GM12878 (cell line): ENCODE results near the gene NDST3. TPM values are rescaled to one million over a fixed set of nuclear protein-coding genes. Genes with fewer than 3 reads are reported as not detected.

Experiments used
- ATAC-seq: fragments of 200-7000 bp; cut with Tn5 transposase; 3 replicates; pipeline ENCODE4 v1.9.1; 2020; ENCODE audit warnings: mild to moderate bottlenecking, moderate library complexity
- BruUV-seq: library from RNA; stranded (reverse); fragments of 400-500 nt; replicated peaks from 2 replicates; lab custom pipeline; 2021; lab: Mats Ljungman, UMichigan
- CTCF ChIA-PET: fragments of 300-600 bp; sonication (Branson Sonifier 250); formaldehyde crosslinking; extraction: SDS; loops from one replicate; lab custom pipeline; 2021; ENCODE audit warnings: inconsistent platforms; lab: Yijun Ruan, JAX
- POLR2A ChIA-PET: fragments of 350-600 bp; formaldehyde crosslinking; extraction: SDS; loops from one replicate; lab custom pipeline; 2021; ENCODE audit warnings: inconsistent platforms; lab: Charles Lee
- RAD21 ChIA-PET: fragments of 300-600 bp; sonication (Branson Sonifier 250); formaldehyde crosslinking; loops from one replicate; lab custom pipeline; 2023; ENCODE audit warnings: antibody characterized with exemption; ENCODE audit not compliant: unreplicated experiment; lab: Charles Lee
- SMC1A ChIA-PET: fragments of 300-600 bp; sonication (Branson Sonifier 250); formaldehyde crosslinking; loops from one replicate; lab custom pipeline; 2023; ENCODE audit not compliant: unreplicated experiment, uncharacterized antibody; lab: Charles Lee
- DNase-seq: peaks from one replicate; pipeline ENCODE4 v3.0.0-alpha.2; 2011; ENCODE audit warnings: low read depth, low spot score
- FAIRE-seq: peaks from 3 replicates; lab custom pipeline; 2011; peaks lifted over from hg19 to GRCh38; lab: Jason Lieb, UNC
- H2AFZ ChIP-seq: 2 replicates; pipeline ENCODE4 v1.6.0; 2011; ENCODE audit warnings: low read depth, low read length, control low read depth; ENCODE audit not compliant: control insufficient read depth
- H3K27ac ChIP-seq: 2 replicates; pipeline ENCODE4 v1.5.1; 2011; ENCODE audit warnings: control low read depth; ENCODE audit not compliant: control insufficient read depth, insufficient read depth
- H3K27me3 ChIP-seq, 2 experiments: replicated peaks in 1 of 2; 2 replicates each; pipeline versions ENCODE4 v1.6.0 to v1.6.1; 2011; ENCODE audit warnings: low read length in 1 of 2; ENCODE audit not compliant: control insufficient read depth in 2 of 2, insufficient read depth in 2 of 2
- H3K36me3 ChIP-seq, 2 experiments: 2 replicates each; pipeline ENCODE4 v1.5.1; 2011; ENCODE audit warnings: low read length in 1 of 2; ENCODE audit not compliant: control insufficient read depth in 2 of 2, insufficient read depth in 2 of 2
- H3K4me1 ChIP-seq: 2 replicates; pipeline ENCODE4 v1.6.1; 2011; ENCODE audit warnings: mild to moderate bottlenecking, low read length, moderate library complexity, mixed read lengths; ENCODE audit not compliant: control insufficient read depth, insufficient read depth
- H3K4me2 ChIP-seq: 2 replicates; pipeline ENCODE4 v1.6.0; 2011; ENCODE audit warnings: control low read depth; ENCODE audit not compliant: control insufficient read depth, insufficient read depth
- H3K4me3 ChIP-seq: fragments of 200-600 bp; sonication (generic); 2 replicates; pipeline ENCODE4 v1.5.1; 2016
- H3K79me2 ChIP-seq: 2 replicates; pipeline ENCODE4 v1.6.0; 2011; ENCODE audit warnings: low read length; ENCODE audit not compliant: control insufficient read depth, insufficient read depth
- H3K9ac ChIP-seq: 2 replicates; pipeline ENCODE4 v1.8.0; 2011; ENCODE audit warnings: low read length, control low read depth, mixed read lengths; ENCODE audit not compliant: control insufficient read depth, insufficient read depth
- H3K9me3 ChIP-seq: replicated peaks from 3 replicates; pipeline ENCODE4 v1.5.1; 2011; ENCODE audit warnings: mild to moderate bottlenecking, low read length; ENCODE audit not compliant: control insufficient read depth, insufficient read depth
- H4K20me1 ChIP-seq: 2 replicates; pipeline ENCODE4 v1.6.0; 2011; ENCODE audit not compliant: control insufficient read depth, insufficient read depth
- FOXM1 ChIP-seq: IDR thresholded peaks from 2 replicates; pipeline ENCODE4 v1.6.1; 2012; ENCODE audit warnings: low read depth, mild to moderate bottlenecking, inconsistent platforms, low read length, moderate library complexity
- NFXL1 ChIP-seq: fragments of 450-650 bp; IDR thresholded peaks from 2 replicates; pipeline ENCODE4 v1.6.1; 2017; ENCODE audit warnings: antibody characterized with exemption, mild to moderate bottlenecking, borderline replicate concordance
- POLR2AphosphoS5 ChIP-seq: IDR thresholded peaks from 2 replicates; pipeline ENCODE4 v1.6.1; 2011; ENCODE audit warnings: mild to moderate bottlenecking, low read length, inconsistent platforms
- SPI1 ChIP-seq: IDR thresholded peaks from 2 replicates; pipeline ENCODE4 v1.6.1; 2011; ENCODE audit warnings: low read depth, mild to moderate bottlenecking, low read length, moderate library complexity, borderline replicate concordance; ENCODE audit not compliant: insufficient read depth
- SRF ChIP-seq, 2 experiments: IDR thresholded peaks; 2 replicates each; pipeline ENCODE4 v1.6.1; 2011; ENCODE audit warnings: low read depth in 2 of 2, low read length in 2 of 2, mild to moderate bottlenecking in 1 of 2, moderate library complexity in 1 of 2
- WGBS: methylation state at CpG from one replicate; pipeline ENCODE4 v1.1.6; 2016; ENCODE audit warnings: low lambda C conversion rate; ENCODE audit not compliant: insufficient replicate concordance, insufficient coverage; ENCODE audit errors: missing lambda C conversion rate; 5-methylcytosine and 5-hydroxymethylcytosine counted together
- in situ Hi-C: fragments of 300-500 bp; cut with MboI; formaldehyde crosslinking; loops from 9 replicates; pipeline ENCODE4 v1.14.3; 2018; ENCODE audit warnings: mixed read lengths
- intact Hi-C: fragments of 100-400 bp; cut with micrococcal nuclease; formaldehyde crosslinking; loops from one replicate; pipeline ENCODE4 v1.14.2; 2022; ENCODE audit not compliant: unreplicated experiment
- polyA plus RNA-seq, 11 experiments: library from polyadenylated mRNA; depleted of rRNA in 4 of 11; unstranded in 6 of 11; stranded (reverse) in 5 of 11; fragments of >200 nt; fragmentation: Nextera tagmentation in 4 of 11; fragmentation: Illumina TruSeq in 1 of 11; extraction: Ambion mirVana in 4 of 11; extraction: Trizol in 1 of 11; gene quantifications; 1 replicate in 1 of 11; 2 replicates in 10 of 11; pipeline versions ENCODE4 v1.2.1 to v1.2.3, GENCODE V29; 2011 to 2016; ENCODE audit warnings: inconsistent platforms in 2 of 11, missing spikeins in 2 of 11, low read depth in 1 of 11
- total RNA-seq, 4 experiments: library from RNA; depleted of rRNA in 3 of 4; stranded (reverse); fragments of >200 nt in 3 of 4; fragmentation: Illumina TruSeq in 1 of 4; extraction: Trizol in 1 of 4; gene quantifications; 2 replicates each; pipeline versions ENCODE4 v1.2.1 to v1.2.3, GENCODE V29; 2013 to 2021
- TF ChIP-seq, protein P1 (sequence below): fragments of 450-650 bp; IDR thresholded peaks from 2 replicates; pipeline ENCODE4 v1.6.1; 2017; ENCODE audit warnings: mild to moderate bottlenecking, moderate library complexity
- TF ChIP-seq, protein P2 (sequence below): fragments of 450-650 bp; formaldehyde crosslinking; IDR thresholded peaks from 2 replicates; pipeline ENCODE4 v1.4.0; 2020; ENCODE audit warnings: mild to moderate bottlenecking, moderate library complexity

NDST3 gene
- total and polyA plus RNA-seq, 10 of the 15 experiments (the other 5 are each of a cell fraction or from before 2014, with no cell fraction given) = 0.03 TPM; not detected in 8

DNA sequence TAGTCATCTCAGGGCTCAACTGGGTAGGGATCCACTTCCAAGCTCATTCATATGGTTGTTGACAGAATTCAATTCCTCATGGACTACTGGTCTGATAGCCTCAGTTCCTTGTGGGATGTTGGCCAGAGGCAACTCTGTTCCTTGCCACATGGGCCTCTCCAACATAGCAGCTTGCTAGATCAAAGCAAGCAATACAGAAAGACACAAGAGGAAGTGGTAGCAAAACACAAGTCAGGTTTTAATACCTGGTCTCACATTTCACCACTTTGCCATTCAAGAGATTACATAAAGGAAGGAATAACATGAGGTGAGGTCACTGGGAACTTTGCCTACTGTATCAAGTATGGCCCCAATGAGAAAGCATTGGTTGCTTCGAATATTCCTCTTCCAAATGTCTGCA, 239.4 kb downstream of the NDST3 start:
- Histone ChIP-seq H3K27ac (no peak overlapping the region), H3K27me3 (no peaks in the 10 kb centered on the region), H3K36me3 (no peaks in the 10 kb centered on the region), H3K9me3 (no peaks in the 10 kb centered on the region), H3K4me2 (no peak overlapping the region), H3K79me2 (peaks cover 7% of the 10 kb centered on the region), H3K4me3 (no peak overlapping the region), H3K9ac (no peak overlapping the region), H3K4me1 (no peaks in the 10 kb centered on the region), H4K20me1 (no peaks in the 10 kb centered on the region), H2AFZ (no peak overlapping the region)
- TF ChIP-seq NFXL1 = no peak
- TF ChIP-seq SPI1 = peak; percentile 64
- ChIA-PET SMC1A (interaction anchor here (1.1 to 2.7 kb wide), 3 partner anchors 10 to 233 kb away, joined by 3 to 6 read pairs (median 3); no protein-coding TSS in a partner anchor), POLR2A (no interaction called here), CTCF (interaction anchor here (0.6 to 1.4 kb wide), 2 partner anchors 197 to 256 kb away, joined by 3 to 4 read pairs; no protein-coding TSS in a partner anchor), RAD21 (interaction anchor here (1.0 to 1.2 kb wide), 3 partner anchors 11 to 89 kb away, joined by 3 to 5 read pairs (median 3); no protein-coding TSS in a partner anchor)
- no peak for FAIRE-seq
- no peak for ATAC-seq
- DNase-seq = no peak
- in situ Hi-C loops (loop anchor here (5.0 to 25.0 kb wide), 3 partner anchors 196 to 1911 kb away; no protein-coding TSS in a partner anchor), intact Hi-C loops (no loop called here)
- BruUV-seq = no TSS peak
- WGBS = 25% methylated on average over 1 of the region's 1 CpG

- no peaks in the 10 kb centered on the region for H3K27me3 ChIP-seq
- WGBS = 98% methylated on average over 2 of the region's 2 CpGs
- BruUV-seq = no TSS peak
- in situ Hi-C loops = no loop called here
- H3K27ac ChIP-seq = no peak overlapping the region
- no peak overlapping the region for H3K4me3 ChIP-seq
- H3K9ac ChIP-seq = no peak overlapping the region
- H4K20me1 ChIP-seq = no peaks in the 10 kb centered on the region
- CTCF ChIA-PET = no interaction called here
- H3K79me2 ChIP-seq = peaks cover 27% of the 10 kb centered on the region
- peaks cover 0 to 5% of the 10 kb centered on the region in 2 experiments; a peak in 1 of 4 replicates for H3K36me3 ChIP-seq
- intact Hi-C loops = no loop called here
- ATAC-seq = no peak
- H3K4me2 ChIP-seq = no peak overlapping the region
- H3K4me1 ChIP-seq = peaks cover 4% of the 10 kb centered on the region; the same call in 1 of the 2 replicates
- no peak for DNase-seq
- no peak for FAIRE-seq
- H2AFZ ChIP-seq = no peak overlapping the region
- SMC1A ChIA-PET = no interaction called here
- no peaks in the 10 kb centered on the region for H3K9me3 ChIP-seq
- RAD21 ChIA-PET = no interaction called here
- POLR2A ChIA-PET = no interaction called here
- no peak for TF ChIP-seq POLR2AphosphoS5
- TF ChIP-seq FOXM1 = no peak
- TF ChIP-seq, protein P1, sequence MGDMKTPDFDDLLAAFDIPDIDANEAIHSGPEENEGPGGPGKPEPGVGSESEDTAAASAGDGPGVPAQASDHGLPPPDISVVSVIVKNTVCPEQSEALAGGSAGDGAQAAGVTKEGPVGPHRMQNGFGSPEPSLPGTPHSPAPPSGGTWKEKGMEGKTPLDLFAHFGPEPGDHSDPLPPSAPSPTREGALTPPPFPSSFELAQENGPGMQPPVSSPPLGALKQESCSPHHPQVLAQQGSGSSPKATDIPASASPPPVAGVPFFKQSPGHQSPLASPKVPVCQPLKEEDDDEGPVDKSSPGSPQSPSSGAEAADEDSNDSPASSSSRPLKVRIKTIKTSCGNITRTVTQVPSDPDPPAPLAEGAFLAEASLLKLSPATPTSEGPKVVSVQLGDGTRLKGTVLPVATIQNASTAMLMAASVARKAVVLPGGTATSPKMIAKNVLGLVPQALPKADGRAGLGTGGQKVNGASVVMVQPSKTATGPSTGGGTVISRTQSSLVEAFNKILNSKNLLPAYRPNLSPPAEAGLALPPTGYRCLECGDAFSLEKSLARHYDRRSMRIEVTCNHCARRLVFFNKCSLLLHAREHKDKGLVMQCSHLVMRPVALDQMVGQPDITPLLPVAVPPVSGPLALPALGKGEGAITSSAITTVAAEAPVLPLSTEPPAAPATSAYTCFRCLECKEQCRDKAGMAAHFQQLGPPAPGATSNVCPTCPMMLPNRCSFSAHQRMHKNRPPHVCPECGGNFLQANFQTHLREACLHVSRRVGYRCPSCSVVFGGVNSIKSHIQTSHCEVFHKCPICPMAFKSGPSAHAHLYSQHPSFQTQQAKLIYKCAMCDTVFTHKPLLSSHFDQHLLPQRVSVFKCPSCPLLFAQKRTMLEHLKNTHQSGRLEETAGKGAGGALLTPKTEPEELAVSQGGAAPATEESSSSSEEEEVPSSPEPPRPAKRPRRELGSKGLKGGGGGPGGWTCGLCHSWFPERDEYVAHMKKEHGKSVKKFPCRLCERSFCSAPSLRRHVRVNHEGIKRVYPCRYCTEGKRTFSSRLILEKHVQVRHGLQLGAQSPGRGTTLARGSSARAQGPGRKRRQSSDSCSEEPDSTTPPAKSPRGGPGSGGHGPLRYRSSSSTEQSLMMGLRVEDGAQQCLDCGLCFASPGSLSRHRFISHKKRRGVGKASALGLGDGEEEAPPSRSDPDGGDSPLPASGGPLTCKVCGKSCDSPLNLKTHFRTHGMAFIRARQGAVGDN = no peak
- no peak for TF ChIP-seq SRF (IDR thresholded peaks at IDR 0.05; ENCODE audit: low read depth in 2 of 2, low read length in 2 of 2)
- TF ChIP-seq, protein P2, sequence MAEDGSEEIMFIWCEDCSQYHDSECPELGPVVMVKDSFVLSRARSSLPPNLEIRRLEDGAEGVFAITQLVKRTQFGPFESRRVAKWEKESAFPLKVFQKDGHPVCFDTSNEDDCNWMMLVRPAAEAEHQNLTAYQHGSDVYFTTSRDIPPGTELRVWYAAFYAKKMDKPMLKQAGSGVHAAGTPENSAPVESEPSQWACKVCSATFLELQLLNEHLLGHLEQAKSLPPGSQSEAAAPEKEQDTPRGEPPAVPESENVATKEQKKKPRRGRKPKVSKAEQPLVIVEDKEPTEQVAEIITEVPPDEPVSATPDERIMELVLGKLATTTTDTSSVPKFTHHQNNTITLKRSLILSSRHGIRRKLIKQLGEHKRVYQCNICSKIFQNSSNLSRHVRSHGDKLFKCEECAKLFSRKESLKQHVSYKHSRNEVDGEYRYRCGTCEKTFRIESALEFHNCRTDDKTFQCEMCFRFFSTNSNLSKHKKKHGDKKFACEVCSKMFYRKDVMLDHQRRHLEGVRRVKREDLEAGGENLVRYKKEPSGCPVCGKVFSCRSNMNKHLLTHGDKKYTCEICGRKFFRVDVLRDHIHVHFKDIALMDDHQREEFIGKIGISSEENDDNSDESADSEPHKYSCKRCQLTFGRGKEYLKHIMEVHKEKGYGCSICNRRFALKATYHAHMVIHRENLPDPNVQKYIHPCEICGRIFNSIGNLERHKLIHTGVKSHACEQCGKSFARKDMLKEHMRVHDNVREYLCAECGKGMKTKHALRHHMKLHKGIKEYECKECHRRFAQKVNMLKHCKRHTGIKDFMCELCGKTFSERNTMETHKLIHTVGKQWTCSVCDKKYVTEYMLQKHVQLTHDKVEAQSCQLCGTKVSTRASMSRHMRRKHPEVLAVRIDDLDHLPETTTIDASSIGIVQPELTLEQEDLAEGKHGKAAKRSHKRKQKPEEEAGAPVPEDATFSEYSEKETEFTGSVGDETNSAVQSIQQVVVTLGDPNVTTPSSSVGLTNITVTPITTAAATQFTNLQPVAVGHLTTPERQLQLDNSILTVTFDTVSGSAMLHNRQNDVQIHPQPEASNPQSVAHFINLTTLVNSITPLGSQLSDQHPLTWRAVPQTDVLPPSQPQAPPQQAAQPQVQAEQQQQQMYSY = no peak
Observed at GRCh38 chr4:118276580-118276979, 242.3 kb downstream of the NDST3 start.
